K562 (cell line): ENCODE results near the gene SCN5A.

ENCODE experiments used
- EWSR1 ChIP-seq: fragments of 450-650 bp; IDR thresholded peaks from 2 replicates; pipeline ENCODE4 v1.6.1; 2018; ENCODE audit warnings: borderline replicate concordance, mild to moderate bottlenecking, low read depth, moderate library complexity; ENCODE audit not compliant: partially characterized antibody
- MYC ChIP-seq, 2 experiments: fragments of 250-450 bp in 1 of 2; sonication (Bioruptor Pico) in 1 of 2; IDR thresholded peaks; 2 replicates each; pipeline versions ENCODE4 v1.5.1 to v1.6.1; 2012 to 2021; ENCODE audit warnings: low read depth in 2 of 2, borderline replicate concordance in 1 of 2, improper control_type of control experiment in 1 of 2, low read length in 1 of 2, mild to moderate bottlenecking in 1 of 2, moderate library complexity in 1 of 2
- ZNF589 ChIP-seq: fragments of 200-800 bp; sonication (Bioruptor generic); IDR thresholded peaks from 2 replicates; pipeline ENCODE4 v1.6.1; 2016; ENCODE audit warnings: low read depth, missing genetic modification characterization, missing compliant biosample characterization
- TF ChIP-seq, protein P1 (sequence below), 3 experiments: IDR thresholded peaks in 2 of 3; conservative IDR thresholded peaks in 1 of 3; 2 replicates each; pipeline ENCODE4 v1.5.1; 2011 to 2012; ENCODE audit warnings: low read length in 3 of 3, mild to moderate bottlenecking in 3 of 3, control low read depth in 2 of 3, improper control_type of control experiment in 1 of 3, inconsistent platforms in 1 of 3, low read depth in 1 of 3, mixed read lengths in 1 of 3, moderate library complexity in 1 of 3; ENCODE audit not compliant: insufficient read depth in 2 of 3
- TF ChIP-seq, protein P2 (sequence below): sonication (generic); formaldehyde crosslinking; IDR thresholded peaks from 2 replicates; pipeline ENCODE4 v1.8.0; 2022; ENCODE audit warnings: mild to moderate bottlenecking, missing genetic modification reagents, borderline replicate concordance

DNA sequence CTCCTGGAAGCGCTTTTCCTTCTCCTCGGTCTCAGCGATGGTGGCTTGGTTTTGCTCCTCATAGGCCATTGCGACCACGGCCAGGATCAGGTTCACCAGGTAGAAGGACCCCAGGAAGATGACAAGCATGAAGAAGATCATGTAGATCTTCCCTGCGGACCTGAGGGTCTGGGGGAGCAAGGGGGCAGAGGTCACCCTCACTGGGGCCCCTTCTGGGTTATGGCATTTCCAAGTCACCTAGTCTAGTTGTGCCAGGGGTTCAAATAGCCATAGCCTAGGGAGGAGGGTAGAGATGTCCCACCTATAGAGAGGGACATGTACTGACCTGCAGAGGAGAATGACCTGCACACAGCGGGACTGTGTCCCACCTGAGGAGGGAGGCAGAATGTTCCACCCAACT is 43.5 kb downstream of the SCN5A start:
- TF ChIP-seq EWSR1 (no peak), ZNF589 (CRISPR knock-in tag) (no peak), MYC (IDR thresholded peaks at IDR 0.05; ENCODE audit: low read depth, low read length) (no peak), MYC (CRISPR knock-in tag; IDR thresholded peaks at IDR 0.05; ENCODE audit: borderline replicate concordance, low read depth) (no peak)
- TF ChIP-seq, protein P1, sequence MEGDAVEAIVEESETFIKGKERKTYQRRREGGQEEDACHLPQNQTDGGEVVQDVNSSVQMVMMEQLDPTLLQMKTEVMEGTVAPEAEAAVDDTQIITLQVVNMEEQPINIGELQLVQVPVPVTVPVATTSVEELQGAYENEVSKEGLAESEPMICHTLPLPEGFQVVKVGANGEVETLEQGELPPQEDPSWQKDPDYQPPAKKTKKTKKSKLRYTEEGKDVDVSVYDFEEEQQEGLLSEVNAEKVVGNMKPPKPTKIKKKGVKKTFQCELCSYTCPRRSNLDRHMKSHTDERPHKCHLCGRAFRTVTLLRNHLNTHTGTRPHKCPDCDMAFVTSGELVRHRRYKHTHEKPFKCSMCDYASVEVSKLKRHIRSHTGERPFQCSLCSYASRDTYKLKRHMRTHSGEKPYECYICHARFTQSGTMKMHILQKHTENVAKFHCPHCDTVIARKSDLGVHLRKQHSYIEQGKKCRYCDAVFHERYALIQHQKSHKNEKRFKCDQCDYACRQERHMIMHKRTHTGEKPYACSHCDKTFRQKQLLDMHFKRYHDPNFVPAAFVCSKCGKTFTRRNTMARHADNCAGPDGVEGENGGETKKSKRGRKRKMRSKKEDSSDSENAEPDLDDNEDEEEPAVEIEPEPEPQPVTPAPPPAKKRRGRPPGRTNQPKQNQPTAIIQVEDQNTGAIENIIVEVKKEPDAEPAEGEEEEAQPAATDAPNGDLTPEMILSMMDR (IDR thresholded peaks at IDR 0.05 in 2 of 3, conservative IDR thresholded peaks at IDR 0.05 in 1 of 3; ENCODE audit: insufficient read depth in 2 of 3, low read depth in 1 of 3, low read length in 3 of 3) = no peak
- TF ChIP-seq, protein P2, sequence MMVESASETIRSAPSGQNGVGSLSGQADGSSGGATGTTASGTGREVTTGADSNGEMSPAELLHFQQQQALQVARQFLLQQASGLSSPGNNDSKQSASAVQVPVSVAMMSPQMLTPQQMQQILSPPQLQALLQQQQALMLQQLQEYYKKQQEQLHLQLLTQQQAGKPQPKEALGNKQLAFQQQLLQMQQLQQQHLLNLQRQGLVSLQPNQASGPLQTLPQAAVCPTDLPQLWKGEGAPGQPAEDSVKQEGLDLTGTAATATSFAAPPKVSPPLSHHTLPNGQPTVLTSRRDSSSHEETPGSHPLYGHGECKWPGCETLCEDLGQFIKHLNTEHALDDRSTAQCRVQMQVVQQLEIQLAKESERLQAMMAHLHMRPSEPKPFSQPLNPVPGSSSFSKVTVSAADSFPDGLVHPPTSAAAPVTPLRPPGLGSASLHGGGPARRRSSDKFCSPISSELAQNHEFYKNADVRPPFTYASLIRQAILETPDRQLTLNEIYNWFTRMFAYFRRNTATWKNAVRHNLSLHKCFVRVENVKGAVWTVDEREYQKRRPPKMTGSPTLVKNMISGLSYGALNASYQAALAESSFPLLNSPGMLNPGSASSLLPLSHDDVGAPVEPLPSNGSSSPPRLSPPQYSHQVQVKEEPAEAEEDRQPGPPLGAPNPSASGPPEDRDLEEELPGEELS = no peak
